Coronary artery (tissue), 2 donors: ENCODE measurements around the gene NR3C1.

ENCODE experiments used
- DNase-seq: peaks from one replicate; pipeline ENCODE4 v3.0.0-alpha.2; 2017; ENCODE audit warnings: low spot score
- H3K27ac ChIP-seq, 2 donors: fragments of 200-600 bp; sonication (generic); one replicate each; pipeline ENCODE4 v1.5.1; 2016 to 2019
- H3K4me3 ChIP-seq: fragments of 200-600 bp; sonication (generic); 2 replicates; pipeline ENCODE4 v1.5.1; 2016; ENCODE audit warnings: mild to moderate bottlenecking, moderate library complexity
- CTCF ChIP-seq: fragments of 200-600 bp; sonication (generic); IDR thresholded peaks from one replicate; pipeline ENCODE4 v1.5.1; 2019; ENCODE audit warnings: antibody characterized with exemption

Gene NR3C1

GRCh38 chr5:143345671-143346440 is 57.6 kb downstream of the NR3C1 start:
- Histone ChIP-seq H3K27ac (peak overlapping the region; percentile 9 to 39), H3K4me3 (no peak overlapping the region)
- no peak for DNase-seq
- no peak for TF ChIP-seq CTCF

GRCh38 chr5:143343042-143343441 is 60.4 kb downstream of the NR3C1 start:
- DNase-seq = no peak
- H3K4me3 ChIP-seq = no peak overlapping the region
- no peak for TF ChIP-seq CTCF
- no peak overlapping the region for H3K27ac ChIP-seq

- H3K27ac ChIP-seq = no peak overlapping the region
- no peak overlapping the region for H3K4me3 ChIP-seq
- no peak for DNase-seq
- no peak for TF ChIP-seq CTCF
Measured at GRCh38 chr5:143342607-143343006, 60.9 kb downstream of the NR3C1 start.

- Histone ChIP-seq H3K4me3 (no peak overlapping the region), H3K27ac (no peak overlapping the region)
- no peak for TF ChIP-seq CTCF
- no peak for DNase-seq
Measured at GRCh38 chr5:143341807-143342570, 61.5 kb downstream of the NR3C1 start.

- no peak overlapping the region for H3K4me3 ChIP-seq
- peak overlapping the region in 1 of 2 donors; percentile 34 for H3K27ac ChIP-seq
- no peak for DNase-seq
- TF ChIP-seq CTCF = no peak
Measured at GRCh38 chr5:143340891-143341685, 62.4 kb downstream of the NR3C1 start.

- DNase-seq = no peak
- Histone ChIP-seq H3K27ac (no peak overlapping the region), H3K4me3 (no peak overlapping the region)
- TF ChIP-seq CTCF = no peak
Measured at GRCh38 chr5:143338658-143339366, 64.7 kb downstream of the NR3C1 start.
